Neural progenitor cell (in vitro differentiated cells): Measurements from ENCODE around the gene TMEM214. TPM values are rescaled to one million over a fixed set of nuclear protein-coding genes. Genes with fewer than 3 reads are reported as not detected.

Experiments
- DNase-seq: peaks from one replicate; pipeline ENCODE4 v3.0.0-alpha.2; 2016; ENCODE audit warnings: low spot score
- H2AFZ ChIP-seq: fragments of 200-600 bp; sonication (generic); replicated peaks from 2 replicates; pipeline ENCODE4 v1.6.1; 2016; ENCODE audit warnings: antibody characterized with exemption
- H3F3A ChIP-seq: fragments of 200-600 bp; sonication (generic); 2 replicates; pipeline ENCODE4 v1.6.1; 2016; ENCODE audit warnings: antibody characterized with exemption, low read depth
- H3K27ac ChIP-seq: fragments of 200-600 bp; sonication (generic); 2 replicates; pipeline ENCODE4 v1.5.1; 2016; ENCODE audit warnings: mild to moderate bottlenecking
- H3K27me3 ChIP-seq: fragments of 200-600 bp; sonication (generic); 2 replicates; pipeline ENCODE4 v1.6.1; 2016; ENCODE audit warnings: mild to moderate bottlenecking, moderate library complexity
- H3K36me3 ChIP-seq: fragments of 200-600 bp; sonication (generic); 2 replicates; pipeline ENCODE4 v1.5.1; 2016
- H3K4me1 ChIP-seq: fragments of 200-600 bp; sonication (generic); 2 replicates; pipeline ENCODE4 v1.6.1; 2016; ENCODE audit warnings: mixed run types
- H3K4me2 ChIP-seq: fragments of 200-600 bp; sonication (generic); 2 replicates; pipeline ENCODE4 v1.6.1; 2016
- H3K4me3 ChIP-seq: fragments of 200-600 bp; sonication (generic); 2 replicates; pipeline ENCODE4 v1.5.1; 2016
- H3K79me2 ChIP-seq: fragments of 200-600 bp; sonication (generic); 2 replicates; pipeline ENCODE4 v1.6.1; 2016; ENCODE audit warnings: low read depth
- H3K9ac ChIP-seq: fragments of 200-600 bp; sonication (generic); 2 replicates; pipeline ENCODE4 v1.6.1; 2016
- H3K9me3 ChIP-seq: fragments of 200-600 bp; sonication (generic); 2 replicates; pipeline ENCODE4 v1.5.1; 2016; ENCODE audit warnings: low read depth
- H4K20me1 ChIP-seq: fragments of 200-600 bp; sonication (generic); 2 replicates; pipeline ENCODE4 v1.6.1; 2016; ENCODE audit warnings: low read depth
- H3K27ac Mint-ChIP-seq: 3 replicates; pipeline ENCODE4 v1.8.0; 2021; ENCODE audit warnings: mixed read lengths
- H3K27me3 Mint-ChIP-seq: 2 replicates; pipeline ENCODE4 v1.8.0; 2022; ENCODE audit warnings: low read depth, mild to moderate bottlenecking, inconsistent platforms, moderate library complexity, mixed read lengths; ENCODE audit not compliant: insufficient read depth
- H3K36me3 Mint-ChIP-seq: 3 replicates; pipeline ENCODE4 v1.8.0; 2021; ENCODE audit warnings: mixed read lengths
- H3K4me1 Mint-ChIP-seq: 3 replicates; pipeline ENCODE4 v1.8.0; 2021; ENCODE audit warnings: mixed read lengths
- H3K4me3 Mint-ChIP-seq: 3 replicates; pipeline ENCODE4 v1.8.0; 2021; ENCODE audit warnings: mild to moderate bottlenecking, moderate library complexity, mixed read lengths
- H3K9me3 Mint-ChIP-seq: 3 replicates; pipeline ENCODE4 v1.8.0; 2020; ENCODE audit warnings: mixed read lengths
- EZH2 ChIP-seq: fragments of 200-600 bp; sonication (generic); IDR thresholded peaks from 2 replicates; pipeline ENCODE4 v1.6.1; 2017; ENCODE audit warnings: antibody characterized with exemption, mild to moderate bottlenecking, moderate library complexity
- EZH2phosphoT487 ChIP-seq: fragments of 200-600 bp; sonication (generic); IDR thresholded peaks from 2 replicates; pipeline ENCODE4 v1.6.1; 2017; ENCODE audit warnings: antibody characterized with exemption
- total RNA-seq: library from RNA; depleted of rRNA; stranded (reverse); fragments of >200 nt; gene quantifications from 2 replicates; pipeline ENCODE4 v1.2.3, GENCODE V29; 2015; ENCODE audit warnings: low replicate concordance
- TF ChIP-seq, protein P1 (sequence below): fragments of 200-600 bp; sonication (generic); IDR thresholded peaks from 2 replicates; pipeline ENCODE4 v1.5.1; 2017; ENCODE audit warnings: antibody characterized with exemption, mild to moderate bottlenecking

The TMEM214 gene
- total RNA-seq, 1 donor from 2014 or later = 18.1 TPM

DNA sequence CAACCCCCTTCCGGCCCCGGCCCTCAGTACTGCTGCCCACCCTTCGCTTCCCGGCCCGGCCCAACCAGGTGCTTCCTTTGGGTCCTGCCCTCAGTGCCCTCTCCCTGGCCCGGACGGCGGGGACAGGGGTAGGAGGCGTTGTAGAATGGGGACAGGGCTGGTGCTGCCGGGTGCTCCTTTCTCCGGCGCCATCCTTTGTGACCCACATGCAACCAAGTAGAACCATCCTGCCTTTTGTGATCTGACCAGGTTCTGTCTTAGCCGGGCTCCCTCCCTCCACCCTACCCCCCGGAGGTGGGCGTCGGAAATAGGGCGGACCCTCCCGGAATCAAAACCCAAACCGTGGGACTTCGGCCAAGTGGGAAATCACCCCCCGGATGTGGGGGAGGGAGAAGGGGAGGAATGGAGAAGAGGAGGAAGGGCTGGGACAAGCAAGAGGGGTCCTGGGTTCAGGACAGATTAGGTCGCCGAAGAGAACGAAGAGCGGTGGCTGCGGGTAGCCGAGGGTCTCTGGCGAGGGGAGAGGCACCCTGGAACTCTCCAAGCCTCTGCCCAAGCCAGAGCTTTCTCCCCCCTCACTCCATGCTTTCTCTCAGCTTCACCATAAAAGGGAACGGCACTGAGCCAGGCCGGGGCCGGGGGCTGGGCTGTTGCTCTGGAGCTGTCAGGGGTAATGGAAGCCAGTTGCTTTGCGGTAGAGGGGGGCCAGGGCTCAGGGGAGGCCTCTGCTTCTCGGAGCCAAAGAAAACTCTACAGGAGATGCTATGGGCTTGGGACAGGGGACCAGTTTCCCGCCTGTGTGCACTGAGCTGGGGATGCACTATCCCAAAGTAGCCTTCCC lies 39.4 kb downstream of the TMEM214 start:
- Histone ChIP-seq H3K4me2 (peak overlapping the region; percentile 84), H3K79me2 (peaks cover 20% of the 10 kb centered on the region), H3F3A (peaks cover 27% of the 10 kb centered on the region), H3K4me3 (peak overlapping the region; percentile 62), H3K27ac (no peak overlapping the region), H2AFZ (peak overlapping the region; percentile 51), H3K9me3 (no peaks in the 10 kb centered on the region), H3K4me1 (peaks cover 11% of the 10 kb centered on the region), H3K9ac (no peak overlapping the region), H3K27me3 (no peaks in the 10 kb centered on the region), H4K20me1 (peaks cover 6% of the 10 kb centered on the region), H3K36me3 (no peaks in the 10 kb centered on the region)
- TF ChIP-seq EZH2phosphoT487 (no peak), EZH2 (no peak)
- TF ChIP-seq, protein P1, sequence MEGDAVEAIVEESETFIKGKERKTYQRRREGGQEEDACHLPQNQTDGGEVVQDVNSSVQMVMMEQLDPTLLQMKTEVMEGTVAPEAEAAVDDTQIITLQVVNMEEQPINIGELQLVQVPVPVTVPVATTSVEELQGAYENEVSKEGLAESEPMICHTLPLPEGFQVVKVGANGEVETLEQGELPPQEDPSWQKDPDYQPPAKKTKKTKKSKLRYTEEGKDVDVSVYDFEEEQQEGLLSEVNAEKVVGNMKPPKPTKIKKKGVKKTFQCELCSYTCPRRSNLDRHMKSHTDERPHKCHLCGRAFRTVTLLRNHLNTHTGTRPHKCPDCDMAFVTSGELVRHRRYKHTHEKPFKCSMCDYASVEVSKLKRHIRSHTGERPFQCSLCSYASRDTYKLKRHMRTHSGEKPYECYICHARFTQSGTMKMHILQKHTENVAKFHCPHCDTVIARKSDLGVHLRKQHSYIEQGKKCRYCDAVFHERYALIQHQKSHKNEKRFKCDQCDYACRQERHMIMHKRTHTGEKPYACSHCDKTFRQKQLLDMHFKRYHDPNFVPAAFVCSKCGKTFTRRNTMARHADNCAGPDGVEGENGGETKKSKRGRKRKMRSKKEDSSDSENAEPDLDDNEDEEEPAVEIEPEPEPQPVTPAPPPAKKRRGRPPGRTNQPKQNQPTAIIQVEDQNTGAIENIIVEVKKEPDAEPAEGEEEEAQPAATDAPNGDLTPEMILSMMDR = no peak
- peak overlapping the region; percentile 92 for H3K4me3 Mint-ChIP-seq
- peaks cover 27% of the 10 kb centered on the region for H3K36me3 Mint-ChIP-seq
- H3K27me3 Mint-ChIP-seq = peaks cover 2% of the 10 kb centered on the region
- H3K9me3 Mint-ChIP-seq = no peaks in the 10 kb centered on the region
- no peak overlapping the region for H3K27ac Mint-ChIP-seq
- DNase-seq = peak; percentile 69
- peaks cover 56% of the 10 kb centered on the region for H3K4me1 Mint-ChIP-seq

DNA sequence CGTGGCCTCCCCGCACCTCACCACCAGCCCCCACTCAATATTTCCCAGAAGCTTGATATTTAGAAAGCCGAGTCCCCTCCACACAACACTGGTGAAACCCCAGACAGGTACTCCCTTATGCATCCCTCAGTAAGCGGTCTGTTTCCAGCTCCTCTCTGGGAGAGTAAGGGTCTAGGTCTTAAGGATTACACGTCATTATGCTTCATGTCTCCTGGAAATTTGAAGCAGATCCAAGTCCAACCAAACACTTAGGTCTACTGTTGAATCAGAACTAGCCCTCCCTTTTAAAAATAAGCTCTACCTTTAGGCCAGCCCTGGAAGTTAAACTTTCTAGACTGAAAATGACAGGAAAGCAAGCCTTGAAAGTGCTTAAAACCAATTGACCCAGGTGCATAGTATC lies 40.2 kb downstream of the TMEM214 start:
- no peak for DNase-seq
- peak overlapping the region; percentile 62 for H3K4me3 ChIP-seq
- no peaks in the 10 kb centered on the region for H3K9me3 ChIP-seq
- H3K9ac ChIP-seq = no peak overlapping the region
- Mint-ChIP-seq H3K27me3 (peaks cover 2% of the 10 kb centered on the region), H3K27ac (peak overlapping the region; percentile 83), H3K4me3 (peak overlapping the region; percentile 92), H3K4me1 (peaks cover 60% of the 10 kb centered on the region), H3K36me3 (peaks cover 22% of the 10 kb centered on the region), H3K9me3 (no peaks in the 10 kb centered on the region)
- H2AFZ ChIP-seq = peak overlapping the region; percentile 51
- peaks cover 11% of the 10 kb centered on the region for H3K4me1 ChIP-seq
- no peak overlapping the region for H3K27ac ChIP-seq
- H3K79me2 ChIP-seq = peaks cover 20% of the 10 kb centered on the region
- H3F3A ChIP-seq = peaks cover 27% of the 10 kb centered on the region
- peaks cover 6% of the 10 kb centered on the region for H4K20me1 ChIP-seq
- H3K27me3 ChIP-seq = no peaks in the 10 kb centered on the region
- TF ChIP-seq EZH2 (no peak), EZH2phosphoT487 (no peak)
- TF ChIP-seq, protein P1 = no peak
- no peaks in the 10 kb centered on the region for H3K36me3 ChIP-seq
- H3K4me2 ChIP-seq = peak overlapping the region; percentile 84

DNA sequence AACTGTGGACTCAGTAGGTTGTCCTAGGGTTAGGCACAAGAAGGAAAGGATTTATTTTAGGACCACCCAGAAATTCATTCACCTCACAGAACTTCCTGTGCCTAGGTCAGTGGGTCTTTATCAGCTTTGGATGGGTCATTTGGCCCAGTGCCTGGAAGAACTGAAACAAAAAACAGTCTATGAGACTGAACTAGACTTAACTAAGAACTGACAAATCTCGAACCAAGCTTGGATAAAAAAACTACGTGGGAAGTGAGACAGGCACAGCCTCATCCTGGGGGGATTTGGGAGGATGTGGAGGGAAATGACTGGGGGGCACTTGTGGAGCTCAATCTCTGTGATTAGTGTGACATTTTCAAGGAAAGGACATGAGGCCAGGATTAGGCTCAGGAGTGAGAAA lies 41.0 kb downstream of the TMEM214 start:
- no peak overlapping the region for H3K27ac Mint-ChIP-seq
- Histone ChIP-seq H3K9me3 (no peaks in the 10 kb centered on the region), H2AFZ (no peak overlapping the region), H3K4me1 (peaks cover 19% of the 10 kb centered on the region), H3K4me2 (no peak overlapping the region), H3K27ac (no peak overlapping the region), H3K27me3 (no peaks in the 10 kb centered on the region), H3K36me3 (no peaks in the 10 kb centered on the region), H3F3A (peaks cover 24% of the 10 kb centered on the region), H3K79me2 (peaks cover 20% of the 10 kb centered on the region), H3K9ac (no peak overlapping the region), H4K20me1 (peaks cover 6% of the 10 kb centered on the region), H3K4me3 (no peak overlapping the region)
- no peak for DNase-seq
- no peaks in the 10 kb centered on the region for H3K9me3 Mint-ChIP-seq
- peaks cover 2% of the 10 kb centered on the region for H3K27me3 Mint-ChIP-seq
- H3K36me3 Mint-ChIP-seq = peaks cover 15% of the 10 kb centered on the region
- peaks cover 67% of the 10 kb centered on the region for H3K4me1 Mint-ChIP-seq
- no peak for TF ChIP-seq EZH2
- TF ChIP-seq, protein P1 = no peak
- no peak for TF ChIP-seq EZH2phosphoT487
- peak overlapping the region; percentile 2 for H3K4me3 Mint-ChIP-seq
